ENCODE results near the gene NRN1L. TPM values are rescaled to one million over a fixed set of nuclear protein-coding genes. Genes with fewer than 3 reads are reported as not detected.

Gene NRN1L
- total RNA-seq, 2 donors from 2014 or later, result 0.50 TPM; not detected in 1

- ATAC-seq (no peak), DNase-seq (no peak)
- intact Hi-C loops (cut with DNase I), result no loop called here
These were observed 5.8 kb upstream of the NRN1L start for GRCh38 chr16:67878846-67879245.

GRCh38 chr16:67879462-67879861 lies 5.2 kb upstream of the NRN1L start:
- no peak for DNase-seq
- no peak for ATAC-seq
- intact Hi-C loops (cut with DNase I), result no loop called here

GRCh38 chr16:67879936-67880335 lies 4.7 kb upstream of the NRN1L start:
- intact Hi-C loops (cut with DNase I), result loop anchor here (5.0 kb wide), 2 partner anchors 47 to 162 kb away; no protein-coding TSS in a partner anchor
- DNase-seq, result no peak
- ATAC-seq, result no peak

DNA sequence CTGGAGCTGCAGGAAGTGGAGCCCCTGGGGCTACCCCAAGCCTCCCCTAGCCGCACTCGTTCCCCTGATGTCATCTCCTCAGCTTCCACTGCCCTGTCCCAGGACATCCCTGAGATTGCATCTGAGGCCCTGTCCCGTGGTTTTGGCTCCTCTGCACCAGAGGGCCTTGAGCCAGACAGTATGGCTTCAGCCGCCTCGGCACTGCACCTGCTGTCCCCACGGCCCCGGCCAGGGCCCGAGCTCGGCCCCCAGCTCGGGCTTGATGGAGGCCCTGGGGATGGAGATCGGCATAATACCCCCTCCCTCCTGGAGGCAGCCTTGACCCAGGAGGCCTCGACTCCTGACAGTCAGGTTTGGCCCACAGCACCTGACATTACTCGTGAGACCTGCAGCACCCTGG lies 4.1 kb upstream of the NRN1L start:
- DNase-seq (no peak), ATAC-seq (no peak)
- intact Hi-C loops (cut with DNase I), result loop anchor here (5.0 kb wide), 2 partner anchors 47 to 162 kb away; no protein-coding TSS in a partner anchor

DNA sequence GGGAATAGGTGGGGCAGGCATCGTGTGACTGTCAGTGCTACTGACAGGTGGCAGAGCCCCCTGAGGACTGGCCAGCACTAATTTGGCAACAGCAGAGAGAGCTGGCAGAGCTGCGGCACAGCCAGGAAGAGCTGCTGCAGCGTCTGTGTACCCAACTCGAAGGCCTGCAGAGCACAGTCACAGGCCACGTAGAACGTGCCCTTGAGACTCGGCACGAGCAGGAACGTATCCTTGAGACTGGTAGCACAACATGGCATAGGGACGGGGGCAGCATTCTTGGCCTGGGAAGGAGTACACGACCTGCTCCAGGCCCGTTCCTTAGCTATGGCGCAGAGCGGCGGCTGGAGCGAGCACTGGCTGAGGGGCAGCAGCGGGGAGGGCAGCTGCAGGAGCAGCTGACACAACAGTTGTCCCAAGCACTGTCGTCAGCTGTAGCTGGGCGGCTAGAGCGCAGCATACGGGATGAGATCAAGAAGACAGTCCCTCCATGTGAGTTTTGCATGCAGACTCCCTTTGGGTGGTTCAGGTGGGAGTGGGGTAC lies 3.0 kb upstream of the NRN1L start:
- DNase-seq (no peak), ATAC-seq (no peak)
- intact Hi-C loops (cut with DNase I), result loop anchor here (5.0 kb wide), 2 partner anchors 46 to 161 kb away; no protein-coding TSS in a partner anchor

- DNase-seq (peak; percentile 47), ATAC-seq (peak; percentile 15 to 60)
- intact Hi-C loops (cut with DNase I), result loop anchor here (5.0 kb wide), 2 partner anchors 45 to 160 kb away; no protein-coding TSS in a partner anchor
These were observed 2.1 kb upstream of the NRN1L start for GRCh38 chr16:67882374-67883145.

DNA sequence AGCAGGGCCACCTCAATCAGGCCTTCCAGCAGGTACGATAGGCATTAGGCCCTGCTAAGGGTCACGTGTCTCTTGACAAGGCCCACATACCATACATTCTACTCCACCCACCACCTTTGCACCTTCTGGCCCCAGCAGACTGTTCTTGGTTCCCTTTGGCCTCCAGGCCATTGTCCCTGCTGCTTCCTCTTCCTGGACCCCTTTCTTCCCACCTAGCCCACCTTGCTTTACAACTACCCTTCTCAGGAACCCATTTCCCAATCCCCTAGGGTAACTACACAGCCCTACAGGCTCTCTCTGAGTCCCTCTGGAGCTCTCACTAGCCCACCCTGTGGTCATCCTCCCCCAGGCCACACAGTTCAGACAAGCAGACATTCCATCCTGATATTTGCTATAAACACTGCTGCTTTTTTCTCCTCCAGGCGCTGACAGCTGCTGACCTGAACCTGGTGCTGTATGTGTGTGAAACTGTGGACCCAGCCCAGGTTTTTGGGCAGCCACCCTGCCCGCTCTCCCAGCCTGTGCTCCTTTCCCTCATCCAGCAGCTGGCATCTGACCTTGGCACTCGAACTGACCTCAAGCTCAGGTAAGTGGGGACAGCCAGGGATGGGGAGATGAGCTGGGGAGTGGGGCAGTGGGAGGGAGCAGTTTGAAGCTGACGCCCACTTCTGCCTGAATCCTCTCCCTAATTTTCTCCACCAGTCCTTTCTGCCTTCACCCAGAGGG lies 1.4 kb upstream of the NRN1L start:
- no peak for ATAC-seq
- intact Hi-C loops (cut with DNase I), result loop anchor here (5.0 kb wide), 2 partner anchors 44 to 159 kb away; no protein-coding TSS in a partner anchor
- DNase-seq, result no peak

DNA sequence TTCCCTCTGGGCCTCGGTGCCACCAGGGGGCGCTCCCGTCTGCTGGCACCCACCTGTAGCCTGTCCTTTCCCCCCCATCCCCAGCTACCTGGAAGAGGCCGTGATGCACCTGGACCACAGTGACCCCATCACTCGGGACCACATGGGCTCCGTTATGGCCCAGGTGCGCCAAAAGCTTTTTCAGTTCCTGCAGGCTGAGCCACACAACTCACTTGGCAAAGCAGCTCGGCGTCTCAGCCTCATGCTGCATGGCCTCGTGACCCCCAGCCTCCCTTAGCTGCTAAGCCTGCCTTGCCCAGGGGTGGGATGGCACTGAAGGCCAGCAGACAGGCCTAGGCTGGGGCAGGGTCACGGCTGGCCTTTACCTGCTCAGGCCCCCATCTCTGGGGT lies 818 bp upstream of the NRN1L start:
- DNase-seq (peak; percentile 63), ATAC-seq (peak; percentile 54 to 69)
- intact Hi-C loops (cut with DNase I), result loop anchor here (5.0 kb wide), 2 partner anchors 43 to 158 kb away; no protein-coding TSS in a partner anchor

DNA sequence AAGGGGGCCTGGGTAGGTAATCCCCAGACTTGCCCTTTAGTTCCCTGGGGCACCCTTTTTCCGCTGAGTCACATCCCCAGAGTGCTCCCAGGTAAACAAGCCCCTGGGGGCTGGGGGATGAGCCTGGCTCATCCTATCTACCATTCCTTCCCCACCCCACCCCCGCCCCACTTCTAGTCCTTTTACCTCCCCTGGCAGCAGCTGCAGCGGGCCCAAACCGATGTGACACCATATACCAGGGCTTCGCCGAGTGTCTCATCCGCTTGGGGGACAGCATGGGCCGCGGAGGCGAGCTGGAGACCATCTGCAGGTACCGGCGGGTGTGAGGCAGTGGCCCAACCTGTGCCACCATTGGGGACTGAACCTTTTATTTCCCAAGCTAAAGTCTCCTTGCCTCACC lies 860 bp downstream of the NRN1L start:
- intact Hi-C loops (cut with DNase I), result no loop called here
- no peak for DNase-seq

DNA sequence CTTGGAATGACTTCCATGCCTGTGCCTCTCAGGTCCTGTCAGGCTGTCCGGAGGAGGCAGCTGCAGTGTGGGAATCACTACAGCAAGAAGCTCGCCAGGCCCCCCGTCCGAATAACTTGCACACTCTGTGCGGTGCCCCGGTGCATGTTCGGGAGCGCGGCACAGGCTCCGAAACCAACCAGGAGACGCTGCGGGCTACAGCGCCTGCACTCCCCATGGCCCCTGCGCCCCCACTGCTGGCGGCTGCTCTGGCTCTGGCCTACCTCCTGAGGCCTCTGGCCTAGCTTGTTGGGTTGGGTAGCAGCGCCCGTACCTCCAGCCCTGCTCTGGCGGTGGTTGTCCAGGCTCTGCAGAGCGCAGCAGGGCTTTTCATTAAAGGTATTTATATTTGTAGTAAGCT lies 1.3 kb downstream of the NRN1L start:
- DNase-seq, result no peak
- intact Hi-C loops (cut with DNase I), result no loop called here
- ATAC-seq, result no peak

More for the DNA sequence above, 860 bp downstream of the NRN1L start:
- ATAC-seq, result no peak

- DNase-seq, result no peak
- intact Hi-C loops (cut with DNase I), result no loop called here
- ATAC-seq, result no peak
These were observed 1.7 kb downstream of the NRN1L start for GRCh38 chr16:67886387-67886786.

- DNase-seq (no peak), ATAC-seq (no peak)
- intact Hi-C loops (cut with DNase I), result no loop called here
These were observed 3.6 kb downstream of the NRN1L start for GRCh38 chr16:67888331-67888730.

DNA sequence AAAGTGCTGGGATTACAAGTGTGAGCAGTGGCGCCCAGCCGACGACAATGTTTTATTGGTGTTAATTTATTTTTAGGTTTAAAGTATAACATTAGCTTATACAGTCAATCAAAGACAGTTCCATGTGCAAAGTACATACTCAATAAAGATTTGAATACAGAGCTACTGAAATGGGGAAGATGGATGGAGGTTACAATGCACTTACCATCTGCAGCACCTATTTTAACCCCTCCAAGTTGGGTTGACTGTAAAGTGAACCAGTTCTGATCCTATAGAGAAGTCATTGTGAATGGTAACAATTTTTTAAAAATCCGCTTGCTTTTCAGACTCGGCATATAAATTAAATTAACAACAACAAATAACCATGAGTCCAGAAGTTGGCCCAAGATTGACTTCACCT lies 7.7 kb downstream of the NRN1L start:
- DNase-seq, result no peak
- ATAC-seq, result no peak
- intact Hi-C loops (cut with DNase I), result no loop called here

DNA sequence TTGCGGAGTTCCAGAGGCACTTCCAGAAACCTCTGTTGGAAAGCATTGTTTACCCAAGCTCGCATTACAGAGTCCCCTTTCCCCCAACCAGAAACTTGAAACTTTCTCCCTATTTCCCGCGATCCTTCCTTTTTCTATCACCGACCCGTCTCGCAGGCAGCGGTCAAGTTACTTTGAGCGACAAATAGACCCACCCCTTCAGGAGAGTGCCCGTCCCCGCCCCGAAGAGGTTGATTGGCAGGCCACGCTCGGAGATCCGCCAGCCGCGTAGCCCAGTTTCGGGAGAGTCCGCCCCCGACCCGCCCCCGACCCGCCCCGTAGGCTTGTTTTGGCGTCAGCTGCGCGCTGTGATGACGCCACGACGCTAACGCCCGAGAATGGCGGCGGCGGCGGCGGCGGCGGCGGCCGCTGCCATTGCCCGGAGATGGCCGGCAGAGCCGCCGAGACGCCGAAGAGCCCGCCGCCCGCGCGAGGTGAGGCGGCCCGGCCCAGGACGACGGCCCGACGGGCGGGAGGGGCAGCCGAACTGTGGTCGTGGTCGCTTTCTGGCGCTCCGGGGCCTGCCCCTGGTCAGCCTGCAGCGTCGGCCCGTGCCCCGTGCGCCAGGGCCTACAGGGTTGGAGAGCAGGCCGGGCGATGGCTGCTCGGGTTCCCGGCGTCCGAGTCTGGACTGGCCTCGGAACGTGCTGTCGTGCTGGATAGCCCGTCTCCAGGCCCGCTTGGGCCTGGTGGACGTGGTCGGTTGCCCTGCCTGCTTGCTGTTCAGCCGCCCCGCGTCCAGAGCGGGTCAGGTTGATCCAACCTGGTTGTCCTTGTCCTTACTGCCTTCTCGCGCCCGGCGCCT lies 8.4 kb downstream of the NRN1L start, which contains the start of gene PSKH1:
Gene PSKH1 (plus strand): TSS at position 356 of the 844 bp plus-strand sequence. CDS start 15,496 bp downstream, outside the sequence.
- peak; percentile 97 for DNase-seq
- intact Hi-C loops (cut with DNase I), result no loop called here
- ATAC-seq, result peak; percentile 97 to 98

DNA sequence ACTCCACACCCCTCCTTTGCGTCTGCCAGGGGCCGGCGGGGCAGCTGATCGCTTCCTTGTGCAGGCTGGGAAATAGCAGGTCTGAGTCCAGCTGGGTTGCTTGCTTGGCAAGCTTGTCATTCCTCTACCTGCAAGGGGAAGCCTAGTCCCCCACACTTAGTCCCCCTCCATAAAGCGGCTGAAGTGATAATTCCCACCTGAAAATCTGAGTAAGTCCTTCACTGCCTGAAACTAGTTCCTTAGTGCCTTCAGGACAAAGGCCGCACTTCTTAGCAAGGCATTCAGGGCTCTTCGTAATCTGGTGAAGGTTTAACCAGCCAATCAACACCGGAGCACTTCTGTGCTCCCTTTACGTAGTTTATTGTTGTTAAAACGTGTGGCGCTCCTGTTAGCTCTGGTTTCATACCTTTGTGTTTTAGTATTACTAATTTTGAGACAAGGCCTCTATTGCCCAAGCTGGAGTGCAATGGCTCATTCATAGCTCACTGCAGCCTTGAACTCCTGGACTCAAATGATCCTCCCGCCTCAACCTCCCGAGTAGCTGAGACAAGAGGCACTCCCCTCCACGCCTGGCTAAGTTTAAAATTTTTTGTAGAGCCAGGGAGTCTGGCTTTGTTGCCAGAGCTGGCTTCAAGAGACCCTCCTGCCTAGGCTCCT lies 9.2 kb downstream of the NRN1L start:
- DNase-seq, result no peak
- ATAC-seq, result no peak
- intact Hi-C loops (cut with DNase I), result no loop called here

DNA sequence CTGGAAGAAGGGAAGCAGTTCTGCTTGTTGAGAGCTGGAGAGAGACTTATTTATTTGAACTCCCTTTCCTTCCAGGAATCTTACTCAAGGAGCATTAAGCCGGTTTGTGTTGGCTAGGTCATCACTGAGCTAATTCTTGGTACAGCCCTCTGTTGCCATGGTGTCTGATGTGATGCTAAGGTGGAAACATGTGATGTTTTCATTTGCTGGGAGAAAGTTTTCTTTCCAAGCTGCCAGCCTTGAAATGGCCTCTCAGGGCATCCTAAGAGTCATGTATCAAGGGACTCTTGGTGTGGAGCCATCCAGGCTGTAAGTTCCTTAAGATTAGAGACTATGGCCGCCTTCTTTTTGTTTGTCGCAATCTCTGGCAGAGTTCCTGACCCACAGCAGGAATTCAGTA lies 12.5 kb downstream of the NRN1L start:
- ATAC-seq (peak; percentile 21 to 24), DNase-seq (peak; percentile 68)
- intact Hi-C loops (cut with DNase I), result no loop called here

DNA sequence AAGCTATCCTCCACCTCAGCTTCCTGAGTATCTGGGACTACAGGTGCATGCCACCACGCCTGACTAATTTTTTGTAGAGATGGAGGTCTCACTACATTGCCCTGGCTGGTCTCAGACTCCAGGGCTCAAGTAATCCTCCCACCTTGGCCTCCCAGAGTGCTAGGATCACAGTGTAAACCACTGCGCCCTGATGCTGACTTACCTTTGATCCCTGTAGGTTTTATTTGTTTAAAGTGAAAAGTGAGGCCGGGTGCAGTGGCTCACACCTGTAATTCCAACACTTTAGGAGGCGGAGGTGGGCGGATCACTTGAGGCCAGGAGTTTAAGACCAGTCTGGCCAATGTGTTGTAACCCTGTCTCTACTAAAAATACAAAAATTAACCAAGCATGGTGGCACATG lies 17.0 kb downstream of the NRN1L start:
- ATAC-seq (no peak), DNase-seq (no peak)
- intact Hi-C loops (cut with DNase I), result no loop called here

DNA sequence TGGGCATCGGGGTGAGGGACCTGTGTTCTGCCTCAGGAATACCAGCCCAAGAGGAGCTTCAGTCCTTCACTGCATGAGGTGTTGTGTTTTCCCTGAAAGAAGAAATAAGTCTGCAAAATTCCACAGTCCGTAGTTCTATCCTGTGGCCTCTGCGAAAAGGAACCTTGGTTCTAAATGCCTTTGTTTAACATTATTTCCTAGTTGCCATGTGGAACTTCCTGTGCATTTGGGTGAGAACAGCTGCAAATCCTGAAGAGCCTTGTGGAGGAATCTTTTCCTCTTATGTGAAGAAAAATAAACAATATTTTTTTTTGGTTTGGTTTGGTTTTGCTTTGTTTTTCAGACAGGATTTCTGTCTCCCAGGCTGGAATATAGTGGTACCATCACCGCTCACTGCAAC lies 18.1 kb downstream of the NRN1L start:
- intact Hi-C loops (cut with DNase I), result no loop called here
- DNase-seq (no peak), ATAC-seq (no peak)
